Epithelial cell of esophagus (primary cell): ENCODE measurements around the gene SIPA1.
"Not testable (repeated sequence)": the region's sequence is repeated elsewhere in the genome, so short reads cannot be mapped to it uniquely, and the experiment has no call there.

Source experiments
- DNase-seq: peaks from one replicate; pipeline ENCODE4 v3.0.0; 2010; ENCODE audit warnings: low read depth
- H3K4me3 ChIP-seq: 2 replicates; pipeline ENCODE4 v1.5.1; 2011; ENCODE audit warnings: mild to moderate bottlenecking, low read length, control low read depth
- CTCF ChIP-seq: IDR thresholded peaks from 2 replicates; pipeline ENCODE4 v1.5.1; 2011; ENCODE audit warnings: low read depth, mild to moderate bottlenecking, low read length, control low read depth, inconsistent platforms; ENCODE audit not compliant: insufficient read depth; ENCODE audit errors: missing control alignments

SIPA1 gene

GRCh38 chr11:65663639-65664200 is 25.8 kb downstream of the SIPA1 start:
- no peak for TF ChIP-seq CTCF
- peak; percentile 46 for DNase-seq
- H3K4me3 ChIP-seq = peak overlapping the region; percentile 70

DNA sequence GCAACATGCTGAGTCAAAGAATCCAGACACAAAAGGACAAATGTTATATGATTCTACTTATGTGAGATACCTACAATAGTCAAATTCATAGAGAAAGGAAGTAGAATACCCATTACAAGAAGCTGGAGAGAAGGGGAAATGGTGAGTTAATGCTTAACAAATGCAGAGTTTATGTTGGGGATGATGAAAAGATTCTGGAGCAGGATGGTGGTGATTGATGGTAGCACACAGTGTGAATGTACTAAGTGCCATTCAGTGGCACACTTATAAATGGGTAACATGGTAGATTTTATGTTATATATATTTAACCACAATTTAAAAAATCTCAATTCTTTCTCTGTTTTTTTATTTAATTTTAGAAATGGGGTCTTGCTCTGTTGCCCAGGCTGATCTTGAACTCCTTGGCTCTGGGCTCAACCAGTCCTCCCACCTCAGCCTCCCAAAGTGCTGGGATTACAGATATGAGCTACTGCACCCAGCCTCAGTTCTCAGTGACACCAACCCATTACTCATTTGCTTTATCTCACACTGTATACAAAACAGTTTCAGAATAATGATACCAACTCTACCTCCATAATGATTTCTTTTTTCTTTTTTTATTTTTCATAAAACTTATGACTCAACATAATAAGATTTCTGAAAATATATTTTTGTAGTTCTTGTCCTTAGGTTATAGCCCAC is 34.4 kb downstream of the SIPA1 start:
- no peak overlapping the region for H3K4me3 ChIP-seq
- DNase-seq = no peak
- no peak for TF ChIP-seq CTCF

GRCh38 chr11:65672982-65673381 is 35.1 kb downstream of the SIPA1 start:
- no peak overlapping the region for H3K4me3 ChIP-seq
- no peak for TF ChIP-seq CTCF
- no peak for DNase-seq

- no peak for DNase-seq
- no peak for TF ChIP-seq CTCF
- no peak overlapping the region for H3K4me3 ChIP-seq
Observed at GRCh38 chr11:65680192-65680743, 42.4 kb downstream of the SIPA1 start.

GRCh38 chr11:65683480-65683879 is 45.6 kb downstream of the SIPA1 start:
- DNase-seq, H3K4me3 ChIP-seq: not testable (repeated sequence)

DNA sequence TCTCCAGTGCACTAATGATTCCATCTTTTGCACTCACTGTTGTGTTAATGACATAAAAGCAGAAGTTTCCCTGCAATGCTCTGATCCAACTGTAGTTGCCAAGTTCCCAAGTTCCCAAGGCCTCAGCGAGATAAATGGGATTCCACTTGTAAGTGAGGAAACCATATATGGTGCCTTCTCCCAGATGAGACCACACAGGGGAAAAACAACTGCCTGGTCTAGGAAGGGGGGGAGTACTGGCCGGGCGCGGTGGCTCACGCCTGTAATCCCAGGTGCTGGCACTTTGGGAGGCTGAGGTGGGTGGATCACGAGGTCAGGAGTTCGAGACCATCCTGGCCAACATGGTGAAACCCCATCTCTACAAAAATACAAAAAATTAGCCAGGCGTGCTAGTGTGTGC is 48.1 kb downstream of the SIPA1 start:
- H3K4me3 ChIP-seq = no peak overlapping the region
- TF ChIP-seq CTCF = no peak
- no peak for DNase-seq

GRCh38 chr11:65691847-65692246 is 53.9 kb downstream of the SIPA1 start:
- DNase-seq, H3K4me3 ChIP-seq: not testable (repeated sequence)

- no peak for TF ChIP-seq CTCF
- peak; percentile 26 for DNase-seq
Observed at GRCh38 chr11:65692367-65692766, 54.5 kb downstream of the SIPA1 start.

More at GRCh38 chr11:65692367-65692766, 54.5 kb downstream of the SIPA1 start:
- no peak overlapping the region for H3K4me3 ChIP-seq
